Natural killer cell (primary cell): ENCODE measurements around the gene RAB12. TPM values are rescaled to one million over a fixed set of nuclear protein-coding genes. Genes with fewer than 3 reads are reported as not detected.

Source experiments
- ATAC-seq, 3 donors: fragments of 150-1000 bp in 2 of 3; fragments of 200-7000 bp in 1 of 3; cut with Tn5 transposase; 1 replicate in 1 of 3; 2 replicates in 2 of 3; pipeline ENCODE4 v1.10.0; 2021; ENCODE audit warnings: mild to moderate bottlenecking in 2 of 3, moderate library complexity in 2 of 3
- DNase-seq, 2 donors: peaks; one replicate each; pipeline versions ENCODE4 v3.0.0 to v3.0.0-alpha.2; 2013 to 2021; ENCODE audit warnings: mixed read lengths in 1 of 2
- H3K27ac ChIP-seq: one replicate; pipeline ENCODE4 v1.5.1; 2013; ENCODE audit warnings: mild to moderate bottlenecking, low read length
- H3K27me3 ChIP-seq: one replicate; pipeline ENCODE4 v1.6.1; 2013; ENCODE audit warnings: low read length; ENCODE audit not compliant: control insufficient read depth, insufficient read depth
- H3K36me3 ChIP-seq: one replicate; pipeline ENCODE4 v1.6.1; 2013; ENCODE audit warnings: low read length; ENCODE audit not compliant: control insufficient read depth, insufficient read depth
- H3K4me1 ChIP-seq: one replicate; pipeline ENCODE4 v1.6.1; 2013; ENCODE audit warnings: low read length; ENCODE audit not compliant: control insufficient read depth, insufficient read depth
- H3K4me3 ChIP-seq: one replicate; pipeline ENCODE4 v1.5.1; 2013; ENCODE audit warnings: low read length
- H3K9me3 ChIP-seq: one replicate; pipeline ENCODE4 v1.6.1; 2013; ENCODE audit warnings: low read length; ENCODE audit not compliant: control insufficient read depth, insufficient read depth
- H3K27ac Mint-ChIP-seq, 2 donors: one replicate each; pipeline ENCODE4 v1.8.0; 2022; ENCODE audit warnings: mild to moderate bottlenecking in 2 of 2, mixed read lengths in 2 of 2, moderate library complexity in 1 of 2
- H3K27me3 Mint-ChIP-seq, 2 donors: one replicate each; pipeline ENCODE4 v1.8.0; 2022; ENCODE audit warnings: low read depth in 2 of 2, mixed read lengths in 2 of 2
- H3K36me3 Mint-ChIP-seq: one replicate; pipeline ENCODE4 v1.8.0; 2022; ENCODE audit warnings: mixed read lengths
- H3K4me1 Mint-ChIP-seq, 2 donors: one replicate each; pipeline ENCODE4 v1.8.0; 2022; ENCODE audit warnings: mixed read lengths in 2 of 2
- H3K4me3 Mint-ChIP-seq: one replicate; pipeline ENCODE4 v1.8.0; 2022; ENCODE audit warnings: mild to moderate bottlenecking, moderate library complexity, mixed read lengths
- H3K9me3 Mint-ChIP-seq, 2 donors: one replicate each; pipeline ENCODE4 v1.8.0; 2022; ENCODE audit warnings: mixed read lengths in 2 of 2
- CTCF ChIP-seq: fragments of 200-600 bp; IDR thresholded peaks from one replicate; pipeline ENCODE4 v1.8.0; 2022; ENCODE audit warnings: antibody characterized with exemption
- WGBS: methylation state at CpG from one replicate; pipeline ENCODE4 v1.1.7; 2013; ENCODE audit warnings: missing lambda C conversion rate; ENCODE audit not compliant: insufficient coverage; 5-methylcytosine and 5-hydroxymethylcytosine counted together
- intact Hi-C: fragments of 100-400 bp; cut with micrococcal nuclease; formaldehyde crosslinking; loops from one replicate; pipeline ENCODE4 v1.14.2; 2022
- total RNA-seq, 4 donors: library from RNA; stranded (reverse); fragments of 120-200 nt in 1 of 4; gene quantifications; one replicate each; pipeline versions ENCODE4 v1.2.3 to v1.2.4, GENCODE V29; 2013 to 2022

RAB12 gene
- total RNA-seq, 3 donors from 2014 or later (not counting 1 experiment from before 2014, with no cell fraction given): 21.3 to 27.5 (median 21.8) TPM

GRCh38 chr18:8656232-8656631 lies 47.0 kb downstream of the RAB12 start:
- no peak overlapping the region for H3K4me3 ChIP-seq
- no peaks in the 10 kb centered on the region for H3K4me1 ChIP-seq
- no peak for TF ChIP-seq CTCF
- no peaks in the 10 kb centered on the region for H3K9me3 ChIP-seq
- no peaks in the 10 kb centered on the region for H3K9me3 Mint-ChIP-seq
- no peaks in the 10 kb centered on the region for H3K36me3 Mint-ChIP-seq
- H3K27ac ChIP-seq: no peak overlapping the region
- DNase-seq (no peak), ATAC-seq (no peak)
- H3K27me3 Mint-ChIP-seq: peaks cover 15 to 24% of the 10 kb centered on the region in 2 donors
- H3K4me1 Mint-ChIP-seq: no peaks in the 10 kb centered on the region
- H3K27me3 ChIP-seq: peaks cover 3% of the 10 kb centered on the region
- WGBS: 84% methylated on average over 6 of the region's 6 CpGs
- H3K27ac Mint-ChIP-seq: no peak overlapping the region
- intact Hi-C loops: no loop called here
- H3K4me3 Mint-ChIP-seq: no peak overlapping the region
- no peaks in the 10 kb centered on the region for H3K36me3 ChIP-seq

GRCh38 chr18:8657050-8657820 lies 48.0 kb downstream of the RAB12 start:
- Histone ChIP-seq H3K4me1 (peaks cover 7% of the 10 kb centered on the region), H3K27me3 (peaks cover 3% of the 10 kb centered on the region), H3K27ac (no peak overlapping the region), H3K9me3 (no peaks in the 10 kb centered on the region), H3K4me3 (no peak overlapping the region), H3K36me3 (no peaks in the 10 kb centered on the region)
- Mint-ChIP-seq H3K27ac (no peak overlapping the region), H3K27me3 (peaks cover 13 to 21% of the 10 kb centered on the region in 2 donors), H3K4me3 (no peak overlapping the region), H3K9me3 (no peaks in the 10 kb centered on the region), H3K4me1 (peaks cover 0 to 3% of the 10 kb centered on the region in 2 donors), H3K36me3 (no peaks in the 10 kb centered on the region)
- WGBS: 83% methylated on average over 14 of the region's 14 CpGs
- DNase-seq (no peak), ATAC-seq (no peak)
- TF ChIP-seq CTCF: no peak
- intact Hi-C loops: no loop called here

- 82% methylated on average over 14 of the region's 14 CpGs for WGBS
- no peak overlapping the region for H3K27ac ChIP-seq
- Mint-ChIP-seq H3K9me3 (no peaks in the 10 kb centered on the region), H3K4me3 (no peak overlapping the region), H3K4me1 (peaks cover 0 to 8% of the 10 kb centered on the region in 2 donors), H3K27me3 (peaks cover 13 to 21% of the 10 kb centered on the region in 2 donors), H3K27ac (no peak overlapping the region), H3K36me3 (no peaks in the 10 kb centered on the region)
- DNase-seq (no peak), ATAC-seq (no peak)
- H3K36me3 ChIP-seq: no peaks in the 10 kb centered on the region
- H3K4me1 ChIP-seq: peaks cover 11% of the 10 kb centered on the region
- peaks cover 3% of the 10 kb centered on the region for H3K27me3 ChIP-seq
- no peak for TF ChIP-seq CTCF
- intact Hi-C loops: no loop called here
- H3K4me3 ChIP-seq: no peak overlapping the region
- H3K9me3 ChIP-seq: no peaks in the 10 kb centered on the region
These were observed 48.7 kb downstream of the RAB12 start for GRCh38 chr18:8657873-8658470.
